GM18499 (cell line): ENCODE data around the gene INTS1.
"Not testable (repeated sequence)": the region's sequence is repeated elsewhere in the genome, so short reads cannot be mapped to it uniquely, and the experiment has no call there.

Source experiments
- ATAC-seq: cut with Tn5 transposase; IDR thresholded peaks from one replicate; pipeline ENCODE4 v1.9.1; 2021; ENCODE audit warnings: moderate number of reproducible peaks; ENCODE audit not compliant: insufficient read depth, unreplicated experiment

INTS1 gene

GRCh38 chr7:1532456-1533254 is 28.5 kb upstream of the INTS1 start:
- ATAC-seq: no peak

DNA sequence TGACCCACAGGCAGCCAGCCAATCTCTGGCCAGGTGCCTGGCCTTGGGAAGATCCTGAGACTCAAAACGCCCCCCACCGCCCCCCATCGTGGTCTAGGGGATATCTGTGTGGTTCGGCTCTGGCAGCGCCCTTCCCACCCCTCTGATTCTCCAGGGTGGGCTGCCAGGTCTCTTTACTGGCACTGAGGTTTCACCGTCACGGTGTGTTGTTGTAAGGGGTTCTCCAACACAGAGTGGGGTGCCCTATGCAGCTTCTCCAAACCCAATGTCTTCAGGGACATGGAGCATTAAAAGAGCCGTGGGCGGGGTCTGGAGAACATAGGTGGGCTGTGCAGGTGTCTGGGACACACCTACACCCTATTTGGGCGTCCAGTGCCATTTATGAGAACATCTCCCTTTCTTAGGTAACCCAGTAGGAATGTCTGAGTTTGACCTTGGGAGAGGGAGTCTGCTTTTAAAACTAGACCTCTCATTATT is 27.8 kb upstream of the INTS1 start:
- ATAC-seq: no peak

DNA sequence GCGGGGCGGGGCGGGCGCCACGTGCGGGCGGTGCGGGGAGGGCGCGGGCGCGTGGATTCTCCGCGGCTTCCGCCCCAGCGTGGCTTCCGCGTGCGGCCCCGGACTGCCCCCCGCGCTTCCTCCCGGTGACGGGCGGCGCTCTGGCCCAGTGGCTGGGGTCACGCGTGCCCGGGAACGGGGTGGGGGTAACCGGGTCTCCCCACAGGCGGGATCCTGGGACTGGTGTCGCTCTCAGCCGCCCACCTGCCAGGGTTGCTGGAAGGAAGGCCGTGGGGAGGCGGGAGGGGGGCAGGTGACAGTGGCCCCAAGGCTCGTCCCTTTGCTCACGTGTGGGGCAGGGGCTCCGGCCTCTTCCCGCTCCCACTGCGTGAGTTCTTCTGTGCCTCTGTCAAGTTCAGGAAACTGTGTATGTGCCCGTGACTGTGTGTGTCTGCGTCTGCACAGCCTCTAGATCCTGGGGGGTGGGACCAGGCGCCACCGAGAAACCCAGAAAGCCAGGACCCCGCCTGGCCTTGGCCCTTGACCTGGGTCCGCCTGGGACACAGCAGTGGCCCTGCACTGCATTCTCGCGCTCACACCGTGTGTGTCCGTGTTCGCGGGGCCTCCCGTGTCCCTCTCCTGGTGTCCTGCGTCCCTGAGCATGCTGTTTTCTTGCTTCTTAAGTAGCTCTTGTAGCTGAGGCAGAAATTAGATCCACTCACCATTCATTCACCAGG is 27.2 kb upstream of the INTS1 start:
- no peak for ATAC-seq

- no peak for ATAC-seq
Observed at GRCh38 chr7:1530946-1531262, 26.7 kb upstream of the INTS1 start.

DNA sequence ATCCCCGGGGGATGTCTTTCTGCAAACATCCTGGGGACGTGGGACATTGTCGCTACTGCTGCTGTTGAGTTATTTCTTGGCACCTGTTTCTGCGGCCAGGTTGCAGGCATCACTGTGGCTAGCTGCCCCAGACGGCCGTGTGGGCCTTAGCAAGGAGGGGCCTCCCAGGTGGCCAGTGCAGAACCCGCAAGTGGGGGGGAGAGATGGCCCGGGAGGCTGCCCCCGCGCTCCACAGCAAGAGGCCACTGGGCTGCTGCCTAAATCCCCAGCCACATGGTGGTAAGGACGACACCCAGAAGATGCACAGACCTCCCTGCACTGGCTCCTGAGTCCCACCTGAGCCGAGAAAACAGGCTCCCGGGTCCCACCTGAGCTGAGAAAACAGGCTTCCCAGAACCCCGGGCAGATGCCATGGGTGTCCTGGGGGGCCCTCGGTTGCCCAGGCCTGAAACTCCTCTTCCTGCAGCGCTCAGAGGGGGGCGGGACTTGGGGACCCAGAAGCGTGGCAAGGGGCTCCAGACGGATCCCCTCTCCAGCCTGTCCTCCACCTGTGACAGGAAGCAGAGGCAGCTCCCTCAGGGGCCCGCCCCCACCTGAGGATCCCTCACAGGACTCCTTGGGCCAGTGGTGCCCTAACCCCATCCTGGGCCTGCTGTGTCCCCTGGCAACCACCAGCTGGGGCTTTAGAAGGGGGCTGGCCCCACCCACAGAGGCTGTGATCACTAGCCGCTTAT is 25.4 kb upstream of the INTS1 start:
- ATAC-seq: no peak

DNA sequence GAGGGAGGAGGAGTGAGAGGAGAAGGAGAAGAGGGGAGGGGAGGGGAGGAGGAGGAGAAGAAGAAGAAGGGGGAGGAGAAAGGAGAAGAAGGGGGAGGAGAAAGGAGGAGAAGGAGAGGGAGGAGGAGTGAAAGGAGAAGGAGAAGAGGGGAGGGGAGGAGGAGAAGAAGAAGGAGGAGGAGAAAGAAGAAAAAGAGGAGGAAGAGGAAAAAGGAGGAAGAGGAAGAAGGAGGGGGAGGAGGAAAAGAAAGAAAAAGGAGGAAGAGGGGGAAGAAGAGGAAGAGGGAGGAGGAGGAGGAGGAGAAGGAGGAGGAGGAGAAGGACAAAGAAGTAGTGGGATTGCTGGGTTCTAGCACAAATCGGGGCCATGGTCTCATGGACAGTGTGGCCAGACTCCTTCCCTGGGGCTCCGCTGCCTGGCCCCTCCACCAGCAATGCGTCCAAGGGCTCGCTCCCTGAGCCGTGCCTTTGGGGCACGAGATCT is 22.1 kb upstream of the INTS1 start:
- ATAC-seq: no peak

DNA sequence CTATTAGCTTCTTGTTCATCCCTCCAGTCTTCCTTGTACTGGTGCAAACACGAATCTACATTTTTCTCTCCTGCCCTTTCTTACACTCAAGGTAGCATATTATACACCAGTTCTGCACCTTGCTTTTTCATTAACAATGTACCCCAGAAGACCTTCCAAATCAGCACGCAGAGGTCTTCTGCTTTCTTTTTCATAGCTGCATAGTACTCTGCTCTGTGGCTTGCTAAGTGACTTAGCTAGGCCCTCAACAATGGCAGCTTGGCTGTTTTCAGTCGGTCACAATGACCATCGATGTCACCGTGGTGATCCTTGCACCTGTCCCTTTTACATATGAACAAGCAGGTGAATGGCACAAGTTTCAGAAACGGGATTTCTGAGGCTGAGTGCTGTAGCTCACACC is 21.2 kb upstream of the INTS1 start:
- ATAC-seq: no peak

DNA sequence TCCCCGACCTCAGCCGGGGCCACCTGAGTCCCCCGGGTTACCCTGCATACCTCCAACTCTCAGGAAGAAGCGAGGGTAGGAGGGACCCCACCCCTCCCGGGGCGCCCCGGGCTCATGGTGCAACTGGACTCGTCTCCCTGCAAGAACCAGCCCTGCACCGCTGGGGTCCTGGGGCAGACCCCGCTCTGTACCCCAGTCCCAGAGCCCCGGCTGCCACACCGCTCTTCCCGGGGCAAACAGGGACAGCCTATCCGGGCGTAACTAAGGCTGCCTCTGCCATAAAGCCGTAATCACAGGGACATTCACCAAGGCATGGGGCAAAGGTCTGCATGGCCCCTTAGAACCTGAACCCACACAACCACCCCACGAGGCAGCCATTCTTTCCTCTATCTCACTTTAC is 19.7 kb upstream of the INTS1 start:
- no peak for ATAC-seq

GRCh38 chr7:1523208-1523607 is 19.0 kb upstream of the INTS1 start:
- no peak for ATAC-seq

- ATAC-seq: no peak
Observed at GRCh38 chr7:1521456-1521855, 17.3 kb upstream of the INTS1 start.

DNA sequence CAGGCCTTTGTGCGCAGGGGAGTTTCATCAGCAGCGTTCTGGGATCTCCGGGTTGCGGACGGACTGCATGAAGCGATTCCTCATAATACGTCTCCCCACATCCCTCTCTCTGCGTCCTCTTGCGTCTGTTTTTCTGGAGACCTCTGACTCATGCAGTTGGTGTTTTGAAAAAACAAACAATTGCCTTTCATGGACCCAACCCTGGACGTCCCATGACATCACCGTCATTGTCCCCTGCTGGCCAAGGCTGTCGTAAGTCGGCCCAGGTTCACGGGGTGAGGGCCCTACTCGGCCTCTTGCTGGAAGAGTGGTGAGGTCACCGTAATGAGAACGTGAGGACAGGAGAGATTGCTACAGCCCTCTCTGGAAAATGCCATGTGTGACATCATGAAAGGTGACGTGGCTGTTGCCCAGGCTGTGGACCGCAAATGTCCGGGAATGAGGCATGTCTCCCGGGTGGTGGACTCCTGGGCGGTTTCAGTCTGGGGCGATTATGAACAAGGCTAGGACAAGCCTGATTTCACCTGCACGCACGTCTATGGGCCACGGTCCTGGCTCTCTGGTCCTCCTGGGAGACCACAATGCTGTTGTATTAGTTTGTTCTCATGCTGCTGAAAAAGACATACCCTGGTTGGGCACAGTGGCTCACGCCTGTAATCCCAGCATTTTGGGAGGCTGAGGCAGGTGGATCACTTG is 16.5 kb upstream of the INTS1 start:
- no peak for ATAC-seq

- ATAC-seq: not testable (repeated sequence)
Observed at GRCh38 chr7:1519322-1519922, 15.2 kb upstream of the INTS1 start.

DNA sequence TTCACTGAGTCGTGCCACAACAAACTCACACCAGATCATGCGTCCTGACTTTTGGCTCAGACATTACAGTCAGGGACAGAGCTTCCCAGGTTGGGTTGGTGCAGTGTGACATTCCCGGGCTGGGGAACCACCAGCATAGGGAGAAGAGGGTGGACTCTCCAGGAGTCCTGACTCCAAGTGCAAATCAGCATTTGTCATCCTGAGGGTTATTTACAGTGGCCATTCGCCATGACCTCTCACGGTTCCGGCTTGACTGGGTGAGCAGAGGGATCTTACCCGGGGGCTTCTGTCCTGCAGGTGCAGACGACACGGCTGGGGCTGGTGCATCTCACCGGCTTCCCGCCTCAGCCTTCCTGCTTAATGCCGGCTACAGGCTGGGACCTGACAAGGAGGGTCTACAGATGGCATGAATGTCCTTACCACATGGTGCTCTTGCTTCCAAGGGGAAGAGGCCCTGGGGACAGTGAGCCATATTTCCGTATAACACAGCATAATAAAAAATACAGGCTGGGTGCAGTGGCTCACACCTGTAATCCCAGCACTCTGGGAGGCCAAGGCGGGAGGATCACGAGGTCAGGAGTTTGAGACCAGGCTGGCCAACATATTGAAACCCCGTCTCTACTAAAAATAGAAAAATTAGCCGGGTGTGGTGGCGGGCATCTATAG is 12.5 kb upstream of the INTS1 start:
- no peak for ATAC-seq

DNA sequence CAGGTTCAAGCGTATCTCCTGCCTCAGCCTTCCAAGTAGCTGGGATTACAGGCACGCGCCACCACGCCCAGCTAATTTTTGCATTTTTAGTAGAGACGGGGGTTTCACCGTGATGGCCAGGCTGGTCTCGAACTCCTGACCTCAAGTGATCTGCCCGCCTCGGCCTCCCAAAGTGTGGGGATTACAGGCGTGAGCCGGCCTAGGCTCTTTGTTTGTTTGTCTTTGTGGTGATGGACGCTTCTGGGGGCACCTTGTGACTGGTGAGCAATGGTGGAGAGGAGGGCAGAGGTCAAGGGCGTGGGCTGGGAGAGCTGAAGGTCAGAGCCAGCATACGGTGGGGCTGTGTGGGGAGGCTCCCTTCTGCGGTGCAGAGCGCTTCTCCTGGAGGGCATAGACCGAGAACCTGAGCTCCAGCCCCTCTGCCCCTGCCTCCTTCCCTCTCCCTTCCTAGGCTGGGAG is 11.3 kb upstream of the INTS1 start:
- not testable (repeated sequence) for ATAC-seq

GRCh38 chr7:1514995-1515401 is 10.8 kb upstream of the INTS1 start:
- no peak for ATAC-seq

DNA sequence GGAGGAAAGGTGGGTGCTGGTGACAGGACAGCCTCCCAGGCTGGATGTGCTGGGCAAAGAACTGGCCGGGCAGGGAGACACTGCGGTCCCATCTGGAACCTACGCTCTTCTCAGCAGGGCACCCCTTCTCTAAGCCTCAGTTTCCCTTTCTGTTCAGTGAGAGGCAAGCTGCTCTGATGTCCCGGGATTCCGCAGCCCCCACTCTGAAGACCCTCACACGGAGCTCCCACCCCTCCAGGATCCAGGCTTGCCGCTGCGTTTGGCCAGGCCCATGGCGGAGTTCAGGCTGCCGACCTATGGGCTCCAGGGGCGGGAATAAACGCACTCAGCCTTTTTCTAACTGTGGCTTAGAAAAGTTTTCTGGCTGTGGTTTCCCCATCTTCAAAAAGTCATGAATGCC is 10.2 kb upstream of the INTS1 start:
- ATAC-seq: no peak

GRCh38 chr7:1513657-1514095 is 9.5 kb upstream of the INTS1 start:
- no peak for ATAC-seq

DNA sequence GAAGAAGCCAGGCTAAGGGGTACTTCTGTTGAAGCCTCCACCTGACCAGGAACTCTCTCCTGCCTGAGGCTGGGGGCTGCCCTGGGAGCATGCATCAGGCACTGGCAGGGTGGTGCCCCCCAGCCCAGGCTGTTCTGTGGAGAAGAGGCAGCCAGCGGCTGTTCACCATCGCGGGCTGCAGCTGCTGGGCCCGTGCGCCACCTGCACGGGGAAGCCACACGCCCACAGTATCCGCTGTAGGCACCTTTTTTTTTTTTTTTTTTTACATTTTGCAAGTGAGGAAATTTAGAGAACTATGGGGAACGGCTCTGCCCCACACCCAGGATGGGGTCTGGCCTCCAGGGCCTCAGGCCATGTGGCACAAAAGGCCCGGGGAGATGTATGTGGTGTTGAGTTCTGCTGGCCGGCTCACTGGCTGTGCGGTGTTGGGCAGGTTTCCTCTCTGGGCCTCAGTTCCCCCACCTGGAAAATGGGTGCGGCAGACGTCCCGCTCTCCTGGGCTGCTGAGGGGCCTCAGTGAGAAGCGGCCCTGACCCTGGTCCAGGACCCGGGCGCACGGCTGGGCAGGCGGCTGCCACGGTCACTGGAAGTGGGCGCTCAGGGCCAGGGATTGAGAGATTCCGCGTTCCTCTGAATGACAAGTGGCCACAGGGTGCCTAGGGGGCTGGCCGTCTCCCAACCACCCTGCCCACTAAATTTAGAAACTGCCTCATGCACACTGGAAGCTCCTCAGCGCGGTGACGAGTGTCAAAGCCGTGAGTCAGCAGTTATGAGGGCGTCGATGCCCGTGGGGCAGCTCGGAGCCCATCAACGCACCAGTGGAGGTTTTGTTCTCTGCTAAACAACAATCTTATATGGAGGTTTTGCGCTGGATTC is 8.8 kb upstream of the INTS1 start:
- no peak for ATAC-seq
